GM21367 (cell line): Measurements from ENCODE around the gene PAM16.
"Not testable (repeated sequence)": the region's sequence is repeated elsewhere in the genome, so short reads cannot be mapped to it uniquely, and the experiment has no call there.

Source experiments
- ATAC-seq: cut with Tn5 transposase; IDR thresholded peaks from one replicate; pipeline ENCODE4 v1.9.1; 2021; ENCODE audit not compliant: unreplicated experiment

The PAM16 gene

DNA sequence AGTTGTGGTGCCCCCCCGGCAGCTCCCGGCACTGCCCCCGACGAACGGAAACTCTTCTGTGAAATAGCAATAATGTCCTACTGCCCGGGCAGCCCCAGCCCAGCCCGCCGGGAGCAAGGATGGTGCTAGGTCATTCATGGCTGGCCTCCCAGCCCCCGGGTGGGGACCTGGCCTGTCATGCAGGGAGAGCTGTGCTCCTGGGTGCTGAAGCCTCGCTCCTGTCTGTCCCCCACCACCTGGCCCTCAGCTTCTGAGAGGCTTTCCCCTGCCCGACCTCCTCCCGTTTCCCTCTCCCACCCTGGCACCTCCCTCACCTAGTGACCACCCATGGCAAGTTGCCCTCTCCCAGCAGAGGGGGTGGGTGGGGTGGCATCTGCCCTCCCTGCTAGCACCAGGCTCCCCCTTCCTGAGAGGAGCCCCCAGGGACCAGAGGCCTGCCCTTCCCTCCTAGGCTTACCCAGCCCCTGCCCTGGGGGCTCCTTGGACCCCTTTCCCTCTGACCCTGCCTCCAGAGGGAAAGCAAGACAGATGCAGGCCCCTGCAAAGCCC, 13.5 kb downstream of the PAM16 start:
- no peak for ATAC-seq

DNA sequence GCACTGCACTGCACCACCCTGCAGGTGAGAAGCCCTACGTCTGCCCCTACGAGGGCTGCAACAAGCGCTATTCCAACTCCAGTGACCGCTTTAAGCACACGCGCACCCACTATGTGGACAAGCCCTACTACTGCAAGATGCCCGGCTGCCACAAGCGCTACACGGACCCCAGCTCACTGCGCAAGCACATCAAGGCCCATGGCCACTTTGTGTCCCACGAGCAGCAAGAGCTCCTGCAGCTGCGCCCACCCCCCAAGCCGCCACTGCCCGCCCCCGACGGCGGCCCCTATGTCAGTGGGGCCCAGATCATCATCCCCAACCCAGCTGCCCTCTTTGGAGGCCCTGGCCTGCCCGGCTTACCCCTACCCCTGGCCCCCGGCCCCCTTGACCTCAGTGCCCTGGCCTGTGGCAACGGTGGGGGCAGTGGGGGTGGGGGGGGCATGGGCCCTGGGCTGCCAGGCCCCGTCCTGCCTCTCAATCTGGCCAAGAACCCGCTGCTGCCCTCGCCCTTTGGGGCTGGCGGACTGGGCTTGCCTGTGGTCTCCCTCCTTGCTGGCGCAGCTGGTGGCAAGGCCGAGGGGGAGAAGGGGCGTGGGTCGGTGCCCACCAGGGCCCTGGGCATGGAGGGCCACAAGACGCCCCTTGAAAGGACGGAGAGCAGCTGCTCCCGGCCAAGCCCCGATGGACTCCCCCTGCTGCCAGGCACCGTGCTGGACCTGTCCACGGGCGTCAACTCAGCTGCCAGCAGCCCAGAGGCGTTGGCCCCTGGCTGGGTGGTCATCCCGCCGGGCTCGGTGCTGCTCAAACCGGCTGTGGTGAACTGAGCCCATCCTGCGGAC, 14.2 kb downstream of the PAM16 start:
- no peak for ATAC-seq

DNA sequence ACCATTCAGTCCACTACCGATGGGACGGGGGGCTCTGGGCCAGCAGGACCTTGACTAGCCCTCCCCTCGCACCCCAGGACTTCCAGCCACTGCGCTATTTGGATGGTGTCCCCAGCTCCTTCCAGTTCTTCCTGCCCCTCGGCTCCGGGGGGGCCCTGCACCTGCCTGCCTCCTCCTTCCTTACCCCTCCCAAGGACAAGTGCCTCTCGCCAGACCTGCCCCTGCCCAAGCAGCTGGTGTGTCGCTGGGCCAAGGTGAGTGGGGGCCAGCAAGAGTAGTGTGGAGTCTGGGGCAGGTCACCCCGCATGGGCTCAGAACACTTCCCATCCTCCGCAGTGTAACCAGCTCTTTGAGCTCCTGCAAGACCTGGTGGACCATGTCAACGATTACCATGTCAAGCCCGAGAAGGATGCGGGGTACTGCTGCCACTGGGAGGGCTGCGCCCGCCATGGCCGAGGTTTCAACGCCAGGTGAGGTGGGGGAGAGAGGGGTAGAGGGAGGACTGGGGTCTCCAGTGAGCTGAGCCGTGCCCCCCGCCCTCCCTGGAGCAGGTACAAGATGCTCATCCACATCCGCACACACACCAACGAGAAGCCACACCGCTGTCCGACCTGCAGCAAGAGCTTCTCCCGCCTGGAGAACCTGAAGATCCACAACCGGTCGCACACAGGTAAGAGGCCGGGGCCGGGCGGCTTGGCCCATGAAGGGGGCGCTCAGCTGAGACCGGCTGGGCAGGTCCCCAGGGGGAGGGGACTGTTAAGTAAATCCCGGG, 16.2 kb downstream of the PAM16 start:
- no peak for ATAC-seq

DNA sequence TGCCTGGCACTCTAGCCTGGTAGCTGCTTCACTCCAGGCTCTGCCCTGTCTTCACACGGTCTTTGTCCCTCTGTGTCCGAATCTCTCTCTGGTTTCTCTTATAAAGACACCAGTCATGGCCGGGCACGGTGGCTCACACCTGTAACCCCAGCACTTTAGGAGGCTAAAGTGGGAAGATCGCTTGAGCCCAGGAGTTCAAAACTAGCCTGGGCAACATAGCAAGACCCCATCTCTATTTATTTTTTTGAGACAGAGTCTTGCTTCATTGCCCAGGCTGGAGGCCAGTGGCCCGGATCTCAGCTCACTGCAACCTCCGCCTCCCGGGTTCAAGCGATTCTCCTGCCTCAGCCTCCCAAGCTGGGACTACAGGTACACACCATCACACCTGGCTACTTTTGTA, 17.4 kb downstream of the PAM16 start:
- not testable (repeated sequence) for ATAC-seq

DNA sequence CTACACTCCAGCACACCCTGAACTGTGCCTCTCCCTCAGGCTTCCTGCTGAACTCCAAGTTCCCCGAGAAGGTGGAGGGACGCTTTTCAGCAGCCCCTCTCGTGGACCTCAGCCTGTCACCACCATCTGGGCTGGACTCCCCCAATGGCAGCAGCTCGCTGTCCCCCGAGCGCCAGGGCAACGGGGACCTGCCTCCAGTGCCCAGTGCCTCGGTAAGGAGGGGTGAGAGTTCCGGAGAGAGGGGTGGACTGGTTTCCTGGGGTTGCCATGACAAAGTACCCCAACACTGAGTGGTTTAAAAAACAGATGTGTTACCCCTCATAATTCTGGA, 17.8 kb downstream of the PAM16 start:
- no peak for ATAC-seq

DNA sequence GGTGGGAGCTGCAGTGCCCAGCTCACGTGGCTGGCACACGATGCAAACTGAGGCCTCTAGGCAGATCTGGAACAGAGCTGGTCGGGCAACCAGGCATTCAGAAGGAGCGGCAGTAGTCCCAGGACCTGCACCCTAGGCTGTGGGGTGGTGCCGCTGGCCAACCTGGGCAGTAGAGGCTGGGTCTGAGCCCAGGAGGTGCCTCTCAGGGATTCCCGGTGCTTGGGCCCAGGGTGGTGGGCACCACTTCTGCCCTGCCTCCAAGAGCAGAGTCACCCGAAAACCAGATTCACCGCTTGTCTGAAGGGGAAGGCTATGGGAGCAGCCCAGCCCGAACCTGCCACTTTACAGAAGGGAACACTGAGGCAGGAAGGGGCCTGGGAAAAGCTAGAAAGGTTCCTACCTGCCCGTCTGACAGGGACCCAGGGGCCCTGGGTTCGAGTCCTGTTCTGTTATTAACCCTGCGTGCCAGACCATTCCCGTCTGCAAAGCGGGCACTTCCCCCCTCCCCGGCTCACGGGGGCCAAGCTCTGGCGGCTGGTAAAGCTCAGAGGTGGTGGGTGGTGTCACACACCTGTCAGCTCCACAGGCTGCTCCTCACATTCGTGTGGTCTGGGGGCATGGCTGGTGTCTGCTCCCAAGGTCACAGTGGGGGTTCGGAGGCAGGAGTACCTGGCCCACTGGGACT, 18.4 kb downstream of the PAM16 start:
- no peak for ATAC-seq

DNA sequence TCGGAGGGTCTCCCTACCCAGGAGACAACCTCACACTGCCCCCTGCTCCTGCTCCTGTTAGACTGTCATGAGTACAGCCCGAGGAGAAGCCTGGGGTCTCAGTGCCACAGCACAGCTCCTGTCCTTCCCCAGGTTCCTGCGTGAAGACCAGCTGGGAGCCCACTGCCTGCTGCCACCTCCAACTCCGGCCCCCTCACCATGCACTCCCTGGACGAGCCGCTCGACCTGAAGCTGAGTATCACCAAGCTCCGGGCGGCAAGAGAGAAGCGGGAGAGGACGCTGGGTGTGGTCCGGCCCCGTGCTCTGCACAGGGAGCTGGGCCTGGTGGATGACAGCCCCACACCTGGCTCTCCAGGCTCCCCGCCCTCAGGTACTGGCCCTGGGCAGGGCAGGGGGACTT, 19.0 kb downstream of the PAM16 start:
- no peak for ATAC-seq

DNA sequence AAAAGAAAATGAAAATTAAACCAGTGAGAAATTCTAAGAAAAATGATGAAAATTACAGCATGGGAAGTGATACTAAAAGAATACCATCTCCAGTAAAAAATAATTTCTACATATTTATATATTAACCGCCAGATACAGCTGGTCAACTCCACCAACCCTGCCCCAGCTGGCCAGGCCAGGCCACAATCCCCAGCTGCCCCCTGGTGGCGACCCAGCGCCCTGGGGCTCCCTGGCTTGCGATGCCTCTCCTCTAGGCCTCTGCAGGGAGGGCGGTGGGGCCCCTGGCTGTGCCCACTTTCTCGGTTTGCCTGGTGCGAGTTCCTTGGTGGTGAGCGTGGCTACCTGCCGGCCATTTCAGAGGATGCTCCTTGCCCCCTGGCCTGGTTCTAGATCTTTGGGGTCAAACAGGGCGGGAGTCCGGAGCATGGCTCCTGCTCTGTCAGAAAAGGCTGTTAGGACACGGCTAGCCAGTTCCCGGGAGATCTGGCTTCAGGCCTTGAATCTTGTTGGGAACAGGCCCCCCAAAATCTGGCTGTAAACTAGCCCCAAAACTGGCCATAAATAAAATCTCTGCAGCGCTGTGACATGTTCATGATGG, 20.7 kb downstream of the PAM16 start:
- ATAC-seq = no peak

DNA sequence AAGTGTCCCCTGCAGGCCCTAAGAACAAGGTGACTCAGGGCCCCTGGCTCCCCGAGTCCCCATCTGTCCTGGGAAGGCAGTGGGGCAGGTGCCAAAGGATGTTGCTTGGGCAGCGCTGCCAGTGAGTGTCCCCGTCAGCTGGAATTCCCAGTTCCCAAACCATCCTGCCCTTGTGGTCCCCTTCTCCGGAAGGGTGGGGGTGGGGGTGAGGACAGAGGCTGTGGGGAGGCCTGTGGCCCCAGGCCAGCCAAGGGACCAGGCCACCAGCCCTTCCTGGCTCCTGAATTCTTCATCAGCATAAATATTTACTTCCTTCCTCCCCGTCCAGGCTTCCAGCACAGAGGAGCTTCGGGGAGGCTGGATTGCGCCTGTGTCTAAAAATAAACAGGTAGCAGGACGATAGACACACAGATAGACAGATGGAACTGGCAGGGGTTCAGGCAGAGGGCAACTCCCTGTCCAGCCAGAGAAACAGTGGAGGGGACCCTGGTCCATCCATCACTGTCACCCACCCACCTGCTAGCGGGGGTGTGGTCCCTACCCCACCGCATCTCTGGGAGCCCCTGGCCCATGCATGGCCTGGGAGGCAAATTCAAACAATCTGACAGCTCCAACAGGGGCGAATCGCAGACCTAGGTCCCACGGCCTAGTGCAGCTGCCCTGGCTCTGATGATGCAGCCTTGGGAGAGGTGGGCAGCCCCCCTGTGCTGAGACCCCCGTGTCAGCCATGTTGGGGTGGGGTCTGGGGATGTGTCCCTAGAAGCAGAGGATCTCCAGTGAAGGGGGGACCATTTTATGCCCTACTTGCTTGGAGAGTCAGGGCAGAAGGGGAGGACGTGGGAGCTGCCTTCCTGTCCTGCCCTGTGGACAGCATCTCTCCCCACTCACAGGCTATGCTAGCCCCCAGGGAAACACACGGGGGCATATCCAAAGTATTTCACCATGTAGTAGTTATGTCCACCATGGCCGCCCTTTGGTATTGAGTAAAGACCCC, 22.0 kb downstream of the PAM16 start:
- ATAC-seq = no peak

DNA sequence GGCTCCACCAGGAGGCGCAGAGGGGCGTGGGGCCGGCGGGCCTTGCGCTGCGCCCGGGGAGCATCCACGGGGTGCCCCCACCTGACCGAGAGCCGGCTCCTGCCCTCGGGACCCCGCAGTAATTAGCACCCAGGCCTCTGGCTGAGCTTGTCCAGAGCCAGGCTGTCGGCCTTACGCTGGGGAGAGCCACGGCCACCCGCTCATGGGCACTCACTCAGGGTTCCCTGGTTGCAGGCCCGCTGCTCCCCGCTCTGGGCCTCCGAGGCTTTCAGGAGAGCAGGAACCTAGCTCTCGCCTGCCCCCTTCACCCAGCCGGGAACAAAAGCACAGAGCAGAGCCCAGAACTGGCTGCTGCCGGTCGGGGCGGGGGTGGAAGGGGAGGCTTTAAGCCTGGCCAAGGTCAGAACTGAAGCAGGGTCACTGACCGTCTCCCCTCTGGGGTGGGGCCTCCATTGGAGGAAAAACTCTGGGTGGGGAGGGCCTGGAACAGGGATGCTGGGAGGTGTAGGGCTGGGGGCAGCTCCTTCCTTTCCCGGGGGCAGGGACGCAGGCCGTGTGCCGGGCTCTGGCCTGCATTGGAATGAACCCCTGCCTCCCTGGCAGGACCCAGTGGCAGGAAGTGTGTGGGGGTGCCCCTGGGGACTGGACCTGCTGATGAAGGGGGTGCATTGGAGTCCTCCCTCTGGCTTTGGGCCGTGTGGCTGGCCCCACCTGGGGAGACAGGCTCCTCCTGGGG, 22.9 kb downstream of the PAM16 start:
- no peak for ATAC-seq

DNA sequence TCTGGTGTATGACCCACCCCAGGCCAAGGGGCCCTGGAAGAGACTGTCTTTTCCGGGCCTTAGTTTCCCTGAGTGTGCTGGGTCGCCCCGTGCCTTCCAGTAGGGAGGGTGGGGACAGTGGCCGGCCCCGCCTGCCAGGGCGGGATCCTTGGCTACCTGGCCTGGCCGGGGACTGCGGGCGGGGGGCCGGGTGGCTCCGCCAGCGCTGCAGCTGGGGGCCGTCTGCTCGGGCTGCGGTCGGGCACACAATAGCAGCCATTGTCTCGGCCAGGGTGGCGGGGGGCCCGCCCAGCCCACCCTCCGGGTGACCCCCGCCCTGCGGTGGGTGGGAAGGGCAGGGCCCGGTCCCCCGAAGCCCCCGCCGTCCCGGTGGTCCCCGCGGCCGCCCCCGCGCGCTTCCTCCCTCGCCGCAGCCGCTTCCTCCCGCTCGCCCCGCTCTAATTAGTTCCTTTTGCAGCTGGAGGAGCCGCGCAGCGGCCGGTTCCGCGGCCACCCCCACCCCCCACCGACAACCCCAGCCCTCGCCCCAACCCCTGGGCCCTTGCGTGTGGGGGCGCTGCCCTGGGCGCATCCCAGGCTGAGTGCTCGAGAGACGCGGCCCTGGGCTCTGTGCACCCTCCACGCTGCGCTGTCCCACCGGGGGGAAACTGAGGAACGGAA, 23.6 kb downstream of the PAM16 start:
- no peak for ATAC-seq

DNA sequence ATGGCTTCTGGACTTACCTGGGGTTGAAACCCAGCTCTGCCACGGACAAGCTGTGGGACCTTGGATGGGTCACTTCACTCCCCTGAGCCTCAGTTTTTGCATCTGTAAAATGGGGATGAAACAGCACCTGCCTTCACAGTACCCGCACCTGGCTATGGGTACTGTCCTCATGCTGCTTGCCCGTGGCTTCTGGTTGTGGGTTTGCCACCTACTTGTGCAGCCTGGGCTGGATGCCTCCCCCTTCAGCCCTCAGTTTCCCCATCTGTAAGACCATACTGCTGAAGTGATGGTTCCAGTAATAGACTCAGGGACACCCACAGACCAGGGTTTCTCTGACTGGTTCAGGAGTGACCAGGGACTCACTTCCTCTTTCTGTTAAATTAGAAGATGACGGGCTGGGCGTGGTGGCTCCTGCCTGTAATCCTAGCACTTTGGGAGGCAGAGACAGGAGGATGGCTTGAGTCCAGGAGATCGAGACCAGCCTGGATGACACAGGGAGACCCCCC, 25.8 kb downstream of the PAM16 start:
- ATAC-seq = no peak

DNA sequence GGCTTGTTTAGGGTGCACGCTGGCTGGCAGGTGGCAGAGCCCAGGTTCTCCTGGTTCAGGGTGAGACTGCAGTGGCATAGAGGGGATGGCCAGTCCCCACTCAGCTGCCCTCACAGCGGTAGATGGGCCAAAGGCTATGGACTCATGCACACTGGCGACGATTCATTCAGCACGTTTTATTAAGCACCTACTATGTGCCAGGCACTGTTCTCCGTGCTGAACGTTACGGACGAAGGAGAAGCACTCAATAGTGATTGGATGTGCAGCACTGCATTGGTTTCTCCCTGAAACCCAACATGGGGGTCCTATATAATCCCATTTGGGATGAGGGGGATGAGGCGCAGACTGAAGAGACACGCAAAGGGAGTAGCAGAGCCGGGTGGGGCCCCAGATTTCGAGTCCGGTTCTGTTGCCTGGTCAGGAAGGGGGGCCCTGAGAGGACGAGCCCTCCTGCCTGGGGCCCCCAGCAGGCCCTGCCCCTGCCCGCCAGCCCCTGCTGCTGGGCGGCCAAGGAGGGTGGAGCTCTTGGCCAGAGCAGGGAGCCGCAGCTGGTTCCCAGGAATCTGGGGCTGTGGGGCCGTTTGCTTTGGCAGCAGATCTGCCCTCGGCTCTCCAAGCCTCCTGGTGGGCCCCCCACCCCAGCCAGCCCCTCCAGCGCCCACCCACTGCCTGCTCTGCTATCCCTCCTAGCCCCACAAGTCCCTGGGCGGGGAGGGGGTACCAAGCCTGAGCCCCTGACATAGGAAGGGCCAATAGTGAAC, 26.4 kb downstream of the PAM16 start:
- ATAC-seq = no peak

DNA sequence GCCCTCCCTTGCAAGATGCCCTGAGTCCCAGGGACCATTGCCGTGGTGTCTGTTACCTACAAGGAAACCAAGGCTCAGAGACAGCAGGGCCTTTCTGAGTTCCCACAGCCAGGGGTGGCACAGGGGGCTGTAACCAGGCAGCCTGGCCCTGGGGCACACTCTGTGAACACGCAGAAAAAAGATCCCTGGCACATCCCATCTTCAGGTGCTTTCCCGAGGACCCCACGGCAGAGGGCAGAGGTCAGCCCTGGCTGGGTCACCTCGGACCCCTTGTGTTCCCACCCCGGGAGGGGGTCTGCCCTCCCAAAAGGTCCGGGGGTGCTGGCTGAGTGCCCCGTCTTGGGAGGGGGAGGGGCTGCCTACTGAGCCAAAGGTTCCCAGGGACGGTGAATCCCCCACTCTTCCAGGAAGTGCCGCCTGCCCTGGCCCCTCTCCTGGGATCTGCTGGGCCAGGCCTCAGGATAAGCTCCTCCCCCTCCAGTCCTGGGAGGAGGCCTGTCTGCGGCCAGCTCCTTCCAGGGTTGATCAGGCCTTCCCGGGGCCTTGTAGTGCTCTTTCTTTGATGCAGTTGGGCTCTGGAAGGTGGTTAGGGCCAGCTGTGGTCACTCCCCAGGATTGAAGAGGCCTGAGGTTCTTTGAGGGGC, 27.2 kb downstream of the PAM16 start:
- no peak for ATAC-seq

DNA sequence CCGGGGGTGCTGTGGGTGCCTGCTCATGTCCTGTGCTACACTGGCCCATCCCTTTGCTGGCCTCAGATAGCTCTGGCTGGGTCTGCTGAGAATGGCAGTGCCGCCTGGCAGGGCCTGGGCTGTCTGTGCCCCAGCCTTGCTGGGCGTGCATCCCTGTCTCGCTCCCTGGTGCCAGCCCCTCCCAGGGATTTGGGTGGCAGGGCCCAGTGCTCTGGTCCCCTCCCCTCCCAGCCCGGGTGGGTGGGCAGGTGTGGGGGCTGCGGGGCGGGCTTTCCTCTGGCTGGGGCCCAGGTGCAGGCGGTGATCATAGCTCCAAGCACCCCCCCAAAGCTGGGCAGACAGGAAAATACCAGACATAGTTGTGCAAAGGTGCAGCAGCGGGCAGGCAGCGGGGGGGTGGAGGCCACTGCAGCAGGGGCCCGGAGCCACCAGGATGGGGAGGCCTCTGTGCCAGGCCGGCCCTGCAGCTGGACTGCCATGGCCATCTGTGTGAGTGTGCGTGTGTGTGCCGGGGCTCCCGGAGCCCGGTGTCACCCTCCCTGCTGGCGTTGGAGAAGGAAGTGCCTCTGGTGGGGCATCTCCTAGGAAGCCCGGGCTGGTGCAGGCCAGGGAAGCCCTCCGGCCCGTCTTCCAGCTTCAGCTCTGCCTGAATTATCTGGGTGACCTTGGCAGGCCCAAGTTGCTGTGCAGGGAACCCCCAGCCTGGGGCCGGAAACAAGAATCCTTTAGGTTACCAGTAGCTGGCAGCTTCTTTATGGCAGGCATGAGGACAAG, 27.9 kb downstream of the PAM16 start:
- no peak for ATAC-seq

DNA sequence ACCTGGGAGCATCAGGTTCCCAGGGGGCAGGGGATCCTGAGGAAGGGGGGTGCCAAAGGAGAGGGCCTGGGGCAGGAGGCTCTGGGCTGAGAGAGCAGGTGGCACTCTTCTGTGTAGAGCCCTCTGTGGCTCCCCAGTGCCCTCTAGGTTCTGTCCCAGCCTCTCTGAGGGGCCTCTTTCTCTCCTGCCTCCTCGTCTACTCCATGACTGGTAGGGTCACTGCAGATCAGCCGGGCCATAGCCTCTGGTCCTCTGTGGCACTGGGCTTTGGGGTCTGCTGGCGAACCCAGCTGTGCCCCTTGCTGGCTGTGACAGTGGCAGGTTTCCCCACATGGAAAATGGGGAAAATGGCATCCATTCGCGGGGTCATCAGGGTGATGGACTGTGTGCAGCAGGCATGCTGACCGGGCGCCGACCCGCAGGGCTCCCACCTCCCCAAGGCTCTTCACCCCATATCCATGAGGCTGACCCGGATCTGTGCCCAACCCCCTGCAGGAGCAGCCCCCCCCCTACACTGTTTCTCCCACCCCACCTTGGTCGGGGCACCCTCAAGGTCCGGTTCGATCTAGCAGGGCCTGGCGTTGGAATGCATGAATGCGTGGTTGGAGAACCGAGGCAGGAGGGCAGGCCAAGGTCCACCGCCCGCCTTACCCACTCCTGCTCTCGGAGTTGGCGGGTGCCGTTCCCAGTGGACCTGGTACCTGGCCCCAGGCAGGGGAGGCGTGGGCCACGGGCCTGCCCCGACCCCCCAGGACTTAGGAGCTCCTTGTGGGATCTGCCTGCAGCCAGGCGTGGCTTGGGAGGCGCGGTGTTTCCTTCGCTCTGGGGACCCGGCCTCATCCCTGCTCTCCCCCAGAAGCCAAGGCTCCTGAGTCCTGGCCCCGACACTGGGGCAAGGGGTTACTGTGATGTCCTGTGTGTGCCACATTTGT, 28.7 kb downstream of the PAM16 start:
- no peak for ATAC-seq
